ENCODE measurements around the gene PPP5C.

The PPP5C gene

GRCh38 chr19:46386996-46387712 is 40.3 kb downstream of the PPP5C start:
- H3K4me3 ChIP-seq (ENCODE audit: low read depth, low read length), result no peak overlapping the region
- TF ChIP-seq CTCF (IDR thresholded peaks at IDR 0.05; ENCODE audit: borderline replicate concordance, insufficient read depth, low read depth, low read length), result no peak

- no peak overlapping the region for H3K4me3 ChIP-seq (ENCODE audit: low read depth, low read length)
- TF ChIP-seq CTCF (IDR thresholded peaks at IDR 0.05; ENCODE audit: borderline replicate concordance, insufficient read depth, low read depth, low read length), result no peak
Measured at GRCh38 chr19:46387713-46388130, 40.8 kb downstream of the PPP5C start.

GRCh38 chr19:46388311-46389095 is 41.6 kb downstream of the PPP5C start:
- no peak for TF ChIP-seq CTCF (IDR thresholded peaks at IDR 0.05; ENCODE audit: borderline replicate concordance, insufficient read depth, low read depth, low read length)
- H3K4me3 ChIP-seq (ENCODE audit: low read depth, low read length), result no peak overlapping the region

- TF ChIP-seq CTCF (IDR thresholded peaks at IDR 0.05; ENCODE audit: borderline replicate concordance, insufficient read depth, low read depth, low read length), result no peak
- H3K4me3 ChIP-seq (ENCODE audit: low read depth, low read length), result no peak overlapping the region
Measured at GRCh38 chr19:46390121-46390858, 43.4 kb downstream of the PPP5C start.

- TF ChIP-seq CTCF (IDR thresholded peaks at IDR 0.05; ENCODE audit: borderline replicate concordance, insufficient read depth, low read depth, low read length), result no peak
Measured at GRCh38 chr19:46390866-46391265, 44.0 kb downstream of the PPP5C start.

GRCh38 chr19:46391296-46392251 is 44.7 kb downstream of the PPP5C start:
- H3K4me3 ChIP-seq (ENCODE audit: low read depth, low read length), result no peak overlapping the region

More at GRCh38 chr19:46390866-46391265, 44.0 kb downstream of the PPP5C start:
- H3K4me3 ChIP-seq (ENCODE audit: low read depth, low read length), result no peak overlapping the region

More at GRCh38 chr19:46391296-46392251, 44.7 kb downstream of the PPP5C start:
- TF ChIP-seq CTCF (IDR thresholded peaks at IDR 0.05; ENCODE audit: borderline replicate concordance, insufficient read depth, low read depth, low read length), result no peak
